Effector CD4-positive, alpha-beta T cell (primary cell): ENCODE data around the gene TNIP1.

Experiments
- DNase-seq: peaks from one replicate; pipeline ENCODE4 v3.0.0-alpha.2; 2020

TNIP1 gene

GRCh38 chr5:151104795-151105194 lies 24.0 kb upstream of the TNIP1 start:
- DNase-seq = no peak

- no peak for DNase-seq
Observed at GRCh38 chr5:151101746-151102145, 20.9 kb upstream of the TNIP1 start.

DNA sequence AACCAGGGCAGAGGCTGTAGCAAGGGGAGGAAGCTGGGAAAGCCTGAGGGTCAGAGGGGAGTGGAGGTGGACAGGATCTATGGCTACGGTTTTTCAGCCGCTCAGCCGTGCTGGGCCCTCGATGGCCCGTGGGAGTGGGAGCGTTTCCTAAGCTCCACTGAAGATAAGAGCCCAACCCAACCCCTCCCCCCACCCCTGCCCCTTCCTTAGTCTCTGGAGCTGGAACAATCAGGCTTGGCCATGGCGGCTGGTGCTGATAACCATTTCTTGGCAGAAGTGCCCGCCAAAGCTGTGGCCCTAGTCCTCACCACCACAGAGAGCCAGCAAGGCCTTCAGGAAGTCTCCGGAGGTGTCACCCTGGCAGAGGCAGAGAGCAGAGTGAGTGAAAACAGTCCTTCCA lies 20.3 kb upstream of the TNIP1 start:
- no peak for DNase-seq

GRCh38 chr5:151100681-151101080 lies 19.8 kb upstream of the TNIP1 start:
- no peak for DNase-seq

GRCh38 chr5:151098768-151099121 lies 17.9 kb upstream of the TNIP1 start:
- no peak for DNase-seq

DNA sequence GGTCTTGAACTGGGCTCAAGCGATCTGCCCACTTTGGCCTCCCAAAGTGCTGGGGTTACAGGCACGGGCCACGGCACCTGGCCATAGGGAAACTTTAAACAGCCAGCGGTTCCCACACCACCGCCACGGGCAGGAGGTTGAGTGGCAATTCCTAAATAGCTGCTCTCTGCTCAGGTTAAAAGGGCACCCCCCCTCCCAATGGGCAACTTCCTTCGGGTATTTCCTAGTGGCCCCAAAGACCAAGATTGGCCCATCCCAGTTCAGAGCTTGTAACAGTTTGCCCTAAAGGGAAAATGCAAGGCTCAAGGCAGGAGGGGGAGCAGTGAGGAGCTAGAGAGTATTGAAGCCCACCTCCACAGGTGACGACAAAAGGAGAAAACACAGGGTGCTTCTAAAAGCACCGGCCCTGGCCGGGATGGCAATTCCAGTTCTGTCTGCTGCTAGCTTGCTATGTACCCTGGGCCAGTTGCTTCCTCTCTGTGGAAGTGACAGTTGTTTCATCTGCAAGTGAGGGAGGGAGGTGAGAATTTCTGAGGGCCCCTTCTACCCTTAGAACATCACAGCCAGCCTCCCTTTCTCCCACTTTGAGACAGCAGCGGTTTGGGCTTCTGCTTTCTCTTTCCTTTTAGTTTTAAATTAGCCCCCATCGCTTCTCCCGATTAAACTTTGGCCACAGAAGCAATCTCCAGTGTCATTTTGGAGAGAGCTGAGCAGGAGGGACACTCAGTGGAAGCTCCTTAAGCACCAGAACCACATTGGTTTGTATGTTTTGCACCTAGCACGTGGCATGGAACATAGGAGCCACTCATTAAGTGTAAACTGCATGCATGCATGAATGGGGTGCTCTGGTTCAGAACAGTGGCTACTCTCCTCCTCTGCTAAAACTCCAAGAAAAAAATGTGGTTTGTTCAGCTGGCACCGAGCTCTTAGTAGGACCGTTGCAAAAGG lies 17.3 kb upstream of the TNIP1 start:
- DNase-seq = no peak

- DNase-seq = no peak
Observed at GRCh38 chr5:151097061-151097460, 16.2 kb upstream of the TNIP1 start.

GRCh38 chr5:151096001-151096373 lies 15.2 kb upstream of the TNIP1 start:
- no peak for DNase-seq

DNA sequence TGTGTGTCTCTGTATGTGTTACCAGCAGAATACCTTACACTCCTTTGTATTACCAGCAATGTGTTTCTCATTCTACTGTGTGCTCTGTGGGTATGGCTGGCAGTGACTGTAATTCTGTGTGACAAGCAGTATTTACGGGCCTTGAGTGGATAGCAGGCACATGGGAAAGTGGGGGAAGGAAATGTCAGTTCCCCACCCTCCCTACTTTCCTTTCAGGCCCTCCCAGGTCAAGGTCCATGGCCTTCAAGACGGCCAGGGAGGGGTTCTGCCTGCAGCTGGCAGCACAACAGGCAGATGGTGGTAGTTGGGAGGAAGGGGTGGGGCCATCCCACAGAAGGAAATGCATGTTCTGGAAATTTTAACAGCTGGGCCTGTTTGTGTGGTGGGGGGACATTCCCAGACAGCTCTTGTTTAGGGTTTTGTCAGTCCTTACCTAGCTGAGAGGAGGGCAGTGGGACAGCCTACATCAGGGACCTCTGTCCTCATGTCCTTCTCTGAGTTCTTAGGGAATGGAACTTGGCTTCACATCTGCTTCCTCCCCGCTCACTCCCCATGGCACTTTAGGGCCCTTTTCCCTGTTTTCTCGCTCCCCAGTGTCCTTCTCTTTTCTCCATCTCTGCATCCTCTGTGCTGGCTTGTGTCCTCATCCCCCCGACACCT lies 14.6 kb upstream of the TNIP1 start:
- no peak for DNase-seq

DNA sequence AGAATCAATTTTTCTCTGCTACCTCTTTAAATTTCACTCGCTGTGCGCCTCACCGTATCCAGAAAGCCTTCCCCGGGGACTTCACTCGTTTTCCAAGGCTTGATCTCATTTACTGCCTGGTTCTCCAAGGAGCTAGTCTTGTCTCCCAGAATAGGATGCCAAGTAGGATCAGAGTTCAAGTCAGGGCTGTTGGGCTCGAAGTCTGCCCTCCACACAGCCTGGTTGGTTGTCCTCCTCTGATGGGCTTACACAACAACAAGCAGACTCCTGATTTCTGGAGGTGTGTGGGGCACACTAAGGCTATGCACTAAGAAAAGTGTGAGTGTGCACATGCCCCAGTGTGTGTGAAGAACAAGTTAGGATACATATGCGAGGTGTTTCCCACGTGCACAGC lies 14.0 kb upstream of the TNIP1 start:
- no peak for DNase-seq

- peak; percentile 43 for DNase-seq
Observed at GRCh38 chr5:151094030-151094851, 13.4 kb upstream of the TNIP1 start.

DNA sequence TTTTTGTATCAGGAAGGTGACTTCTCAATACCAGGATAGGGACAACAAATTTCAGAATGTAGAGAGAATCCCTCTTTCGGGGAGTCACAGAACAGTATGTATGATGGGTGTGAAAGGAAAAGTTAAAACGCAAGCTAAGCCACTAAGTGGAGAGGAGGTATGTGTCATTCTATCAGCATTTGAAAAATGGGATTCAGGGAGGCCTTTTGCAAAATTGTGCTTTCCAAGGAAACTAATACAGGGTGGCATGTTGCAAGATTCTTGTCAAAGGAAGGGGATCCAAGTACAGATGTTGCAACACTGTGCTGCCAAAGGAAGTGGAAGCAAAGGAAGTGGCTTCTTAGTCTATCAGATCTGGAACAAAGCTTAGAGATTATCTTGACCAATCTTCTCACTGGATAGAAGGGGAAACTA lies 12.6 kb upstream of the TNIP1 start:
- DNase-seq = no peak

DNA sequence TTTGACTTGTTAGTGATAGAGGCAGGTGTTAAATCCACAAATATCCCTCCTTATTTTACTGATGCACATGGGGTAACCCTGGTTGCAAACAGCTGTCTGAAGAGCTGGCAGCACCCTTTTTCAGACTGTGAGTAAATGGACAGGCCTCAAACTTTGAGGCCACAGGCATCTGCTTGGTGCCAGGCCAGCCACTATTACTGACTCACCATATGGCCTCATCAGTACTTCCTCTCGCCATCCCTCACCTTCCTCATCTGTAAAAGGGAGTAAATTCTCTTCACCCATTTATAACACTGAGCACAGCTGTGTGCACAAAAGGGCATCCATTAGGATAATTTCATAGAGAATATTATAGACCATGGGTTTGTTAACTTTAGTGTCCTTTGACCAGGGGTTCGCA lies 11.9 kb upstream of the TNIP1 start:
- DNase-seq = no peak

- DNase-seq = no peak
Observed at GRCh38 chr5:151089726-151090125, 8.9 kb upstream of the TNIP1 start.

GRCh38 chr5:151088986-151089385 lies 8.2 kb upstream of the TNIP1 start:
- no peak for DNase-seq

DNA sequence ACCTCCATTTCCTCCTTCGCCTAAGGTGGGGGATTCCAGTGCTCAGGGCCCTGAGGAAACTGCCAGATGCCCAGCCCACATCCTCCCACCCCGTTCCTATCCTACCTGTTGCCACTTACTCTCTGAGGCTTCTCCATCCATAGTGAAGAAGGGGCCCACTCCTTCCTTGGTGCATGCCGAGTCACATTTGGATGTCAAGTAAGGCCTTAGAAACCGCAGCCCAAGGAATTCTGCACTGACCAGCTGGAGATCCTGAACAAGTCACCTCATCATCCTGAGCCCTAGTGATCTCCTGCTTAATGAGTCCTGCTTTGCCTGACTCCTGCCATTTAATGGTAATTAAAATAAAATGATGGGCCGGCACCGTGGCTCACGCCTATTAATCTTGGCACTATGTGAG lies 6.7 kb upstream of the TNIP1 start:
- DNase-seq = no peak

- DNase-seq = peak; percentile 68
Observed at GRCh38 chr5:151086905-151087360, 6.1 kb upstream of the TNIP1 start.

DNA sequence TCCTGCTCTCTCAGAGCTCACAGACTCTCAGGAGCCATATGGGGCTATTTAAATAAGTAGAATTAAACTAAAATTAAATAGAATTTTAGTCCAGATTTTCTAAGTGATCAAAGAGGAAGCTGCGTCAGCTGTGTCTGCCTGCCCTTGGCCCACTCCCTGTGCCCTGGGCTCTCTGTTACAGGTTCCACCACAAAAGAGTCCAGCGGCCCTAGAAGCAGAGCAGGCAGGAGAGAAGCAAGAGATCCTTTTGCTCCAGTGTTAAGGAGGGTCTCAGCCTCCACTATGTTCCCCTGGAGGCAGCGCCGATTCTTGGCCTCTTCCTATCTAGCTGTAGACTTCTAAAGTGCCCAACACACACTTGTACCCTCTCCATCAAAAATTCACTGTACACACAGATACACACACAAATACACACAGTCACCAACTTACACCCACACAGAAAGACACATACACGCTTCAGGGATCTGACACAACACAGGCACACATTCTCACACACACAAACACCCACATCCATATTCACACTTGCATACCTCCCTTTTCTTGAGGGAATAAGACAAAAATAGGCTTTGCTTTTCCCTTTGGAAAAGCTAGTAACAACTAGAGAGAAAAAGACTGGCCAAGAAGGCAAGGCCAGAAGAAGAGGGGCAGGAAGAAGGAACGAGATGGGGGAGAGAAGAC lies 5.5 kb upstream of the TNIP1 start:
- DNase-seq = no peak

- peak; percentile 44 for DNase-seq
Observed at GRCh38 chr5:151085517-151086041, 4.7 kb upstream of the TNIP1 start.

DNA sequence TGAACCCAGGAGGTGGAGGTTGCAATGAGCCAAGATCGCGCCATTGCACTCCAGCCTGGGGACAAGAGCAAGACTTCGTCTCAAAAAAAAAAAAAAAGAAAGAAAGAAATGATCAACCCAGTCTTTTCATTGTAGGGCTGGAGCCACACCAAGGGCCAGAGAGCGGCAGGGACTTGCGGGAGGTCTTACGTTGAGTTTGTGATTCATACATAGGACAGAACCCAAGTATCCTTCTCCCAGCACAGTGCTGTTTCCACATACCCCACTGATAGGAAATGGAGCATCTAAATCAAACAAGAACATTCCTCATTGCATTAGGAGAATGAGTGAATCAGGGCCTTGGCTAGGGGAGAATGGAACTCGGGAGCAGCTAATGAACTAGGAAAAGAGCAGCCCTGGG lies 3.5 kb upstream of the TNIP1 start:
- DNase-seq = no peak

- DNase-seq = peak; percentile 65
Observed at GRCh38 chr5:151083081-151083676, 2.3 kb upstream of the TNIP1 start.

- no peak for DNase-seq
Observed at GRCh38 chr5:151082282-151082902, 1.6 kb upstream of the TNIP1 start.
